ENCODE data around the gene THG1L. TPM values are rescaled to one million over a fixed set of nuclear protein-coding genes. Genes with fewer than 3 reads are reported as not detected.
"Not testable (repeated sequence)": the region's sequence is repeated elsewhere in the genome, so short reads cannot be mapped to it uniquely, and the experiment has no call there.

The THG1L gene
- total RNA-seq: 10 to 100 TPM in 2 of 7 donors, 1 to 10 TPM in 5; 7.5 to 13.0 (median 8.8) TPM
- polyA plus RNA-seq: 10 to 100 TPM in 2 of 3 donors, 1 to 10 TPM in 1; 8.3 to 17.8 (median 17.0) TPM
- long read RNA-seq, donor 1, transcript THG1L-201 (6 exons, 3,107 nt): major isoform, 8 of 13 reads
- long read RNA-seq, donor 1, partial matches to known transcripts: 5 of 13 reads
- long read RNA-seq, donor 1, other reads (novel, unspliced or antisense): 0 of 13 reads
- long read RNA-seq, donor 2, transcript THG1L-201 (6 exons, 3,107 nt): major isoform, 10 of 10 reads
- long read RNA-seq, donor 2, partial matches to known transcripts: 0 of 10 reads
- long read RNA-seq, donor 2, other reads (novel, unspliced or antisense): 0 of 10 reads

DNA sequence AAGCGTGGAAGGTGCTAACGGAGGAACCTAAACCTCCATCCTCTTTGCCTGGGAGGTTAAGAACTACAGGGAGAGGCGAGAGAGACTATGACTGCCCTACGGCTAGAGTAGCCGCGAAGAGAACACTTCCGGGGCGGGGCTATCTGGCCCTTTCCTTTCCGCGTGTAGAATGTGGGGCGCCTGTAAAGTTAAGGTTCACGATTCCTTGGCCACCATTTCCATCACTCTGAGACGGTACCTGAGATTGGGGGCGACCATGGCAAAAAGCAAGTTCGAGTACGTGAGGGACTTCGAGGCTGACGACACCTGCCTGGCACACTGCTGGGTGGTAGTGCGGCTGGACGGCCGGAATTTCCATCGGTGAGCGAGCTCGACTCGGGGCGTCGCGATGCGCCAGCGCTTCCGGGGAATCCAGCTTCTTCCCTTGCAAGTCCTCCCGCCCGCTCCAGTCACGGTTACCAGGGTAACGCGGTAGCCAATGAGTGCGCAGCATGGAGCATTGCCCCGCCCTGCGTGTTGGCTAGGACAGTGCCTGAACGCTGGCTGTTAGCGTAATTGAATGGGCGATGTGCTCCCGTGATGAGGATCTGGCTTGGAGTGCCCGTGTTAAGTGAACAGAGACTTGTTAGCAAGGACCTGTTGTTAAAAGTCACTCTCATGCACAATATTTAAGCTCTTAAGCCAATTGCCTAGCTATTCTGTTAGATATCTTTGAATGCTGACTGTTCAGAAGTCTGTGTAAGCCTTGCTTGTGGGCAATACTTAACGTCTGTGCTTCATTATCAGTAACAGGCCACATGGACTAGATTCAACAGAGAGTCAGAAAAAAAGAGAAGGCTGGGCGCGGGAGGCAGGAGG, at the start of gene THG1L:
THG1L (plus strand) TSS at position 149 of the 858 bp plus-strand sequence; CDS start at position 170, 21 bp downstream.
- H3K27ac ChIP-seq: peak within 1 kb of the TSS; percentile 76 to 95 (median 94)
- peaks cover 0 to 39% (median 20%) of the 10 kb centered on the region in 6 donors for H3K36me3 ChIP-seq
- H3K27me3 ChIP-seq (replicated peaks in 1 of 7): no peaks in the 10 kb centered on the region
- peak within 1 kb of the TSS; percentile 67 to 89 (median 76) for H3K4me3 ChIP-seq
- TF ChIP-seq, protein P1, sequence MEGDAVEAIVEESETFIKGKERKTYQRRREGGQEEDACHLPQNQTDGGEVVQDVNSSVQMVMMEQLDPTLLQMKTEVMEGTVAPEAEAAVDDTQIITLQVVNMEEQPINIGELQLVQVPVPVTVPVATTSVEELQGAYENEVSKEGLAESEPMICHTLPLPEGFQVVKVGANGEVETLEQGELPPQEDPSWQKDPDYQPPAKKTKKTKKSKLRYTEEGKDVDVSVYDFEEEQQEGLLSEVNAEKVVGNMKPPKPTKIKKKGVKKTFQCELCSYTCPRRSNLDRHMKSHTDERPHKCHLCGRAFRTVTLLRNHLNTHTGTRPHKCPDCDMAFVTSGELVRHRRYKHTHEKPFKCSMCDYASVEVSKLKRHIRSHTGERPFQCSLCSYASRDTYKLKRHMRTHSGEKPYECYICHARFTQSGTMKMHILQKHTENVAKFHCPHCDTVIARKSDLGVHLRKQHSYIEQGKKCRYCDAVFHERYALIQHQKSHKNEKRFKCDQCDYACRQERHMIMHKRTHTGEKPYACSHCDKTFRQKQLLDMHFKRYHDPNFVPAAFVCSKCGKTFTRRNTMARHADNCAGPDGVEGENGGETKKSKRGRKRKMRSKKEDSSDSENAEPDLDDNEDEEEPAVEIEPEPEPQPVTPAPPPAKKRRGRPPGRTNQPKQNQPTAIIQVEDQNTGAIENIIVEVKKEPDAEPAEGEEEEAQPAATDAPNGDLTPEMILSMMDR (IDR thresholded peaks at IDR 0.05 in 8 of 11, conservative IDR thresholded peaks at IDR 0.05 in 3 of 11): peak in 1 of 11 experiments; percentile 14
- TF ChIP-seq POLR2AphosphoS5 (IDR thresholded peaks at IDR 0.05) (peak; percentile 87 to 93 (median 92)), POLR2A (IDR thresholded peaks at IDR 0.05) (peak in 2 of 3 donors; percentile 4 to 34)
- H3K4me1 ChIP-seq: peaks cover 8 to 33% (median 21%) of the 10 kb centered on the region in 6 donors
- peak; percentile 100 for DNase-seq
- intact Hi-C loops (cut with DNase I; ENCODE audit: low total_unique reads): no loop called here
- WGBS, 5 donors: 2 to 3% (median 3%) methylated on average over 26 to 47 of the region's 47 CpGs
- H3K9me3 ChIP-seq: no peaks in the 10 kb centered on the region

DNA sequence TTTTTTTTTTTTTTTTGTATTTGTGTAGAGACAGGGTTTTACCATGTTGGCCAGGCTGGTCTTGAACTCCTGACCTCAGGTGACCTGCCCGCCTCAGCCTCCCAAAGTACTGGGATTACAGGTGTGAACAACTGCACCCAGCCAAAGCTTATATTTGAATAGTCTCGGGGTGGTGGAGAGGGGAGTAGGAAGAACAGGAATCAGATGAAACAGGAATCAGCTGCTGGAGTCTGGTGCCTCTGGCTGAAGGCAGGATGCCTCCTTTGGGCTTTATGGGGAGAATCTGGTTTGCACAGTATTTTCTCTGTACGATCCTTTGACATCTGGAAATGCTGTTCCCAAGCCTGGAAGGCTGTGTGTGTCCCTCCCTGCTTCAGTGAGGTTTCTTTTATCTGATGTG, 49.0 kb upstream of the THG1L start:
- no peaks in the 10 kb centered on the region for H3K36me3 ChIP-seq
- no peaks in the 10 kb centered on the region for H3K9me3 ChIP-seq
- no peak for DNase-seq
- intact Hi-C loops (cut with DNase I; ENCODE audit: low total_unique reads): no loop called here
- WGBS, 5 donors: 58 to 89% (median 78%) methylated on average over 3 of the region's 3 CpGs
- no peak overlapping the region for H3K4me3 ChIP-seq
- no peaks in the 10 kb centered on the region for H3K4me1 ChIP-seq
- no peaks in the 10 kb centered on the region for H3K27me3 ChIP-seq (replicated peaks in 1 of 7)
- TF ChIP-seq POLR2A (IDR thresholded peaks at IDR 0.05) (no peak), POLR2AphosphoS5 (IDR thresholded peaks at IDR 0.05) (no peak)
- TF ChIP-seq, protein P1 (IDR thresholded peaks at IDR 0.05 in 8 of 11, conservative IDR thresholded peaks at IDR 0.05 in 3 of 11): no peak
- H3K27ac ChIP-seq: no peak overlapping the region

DNA sequence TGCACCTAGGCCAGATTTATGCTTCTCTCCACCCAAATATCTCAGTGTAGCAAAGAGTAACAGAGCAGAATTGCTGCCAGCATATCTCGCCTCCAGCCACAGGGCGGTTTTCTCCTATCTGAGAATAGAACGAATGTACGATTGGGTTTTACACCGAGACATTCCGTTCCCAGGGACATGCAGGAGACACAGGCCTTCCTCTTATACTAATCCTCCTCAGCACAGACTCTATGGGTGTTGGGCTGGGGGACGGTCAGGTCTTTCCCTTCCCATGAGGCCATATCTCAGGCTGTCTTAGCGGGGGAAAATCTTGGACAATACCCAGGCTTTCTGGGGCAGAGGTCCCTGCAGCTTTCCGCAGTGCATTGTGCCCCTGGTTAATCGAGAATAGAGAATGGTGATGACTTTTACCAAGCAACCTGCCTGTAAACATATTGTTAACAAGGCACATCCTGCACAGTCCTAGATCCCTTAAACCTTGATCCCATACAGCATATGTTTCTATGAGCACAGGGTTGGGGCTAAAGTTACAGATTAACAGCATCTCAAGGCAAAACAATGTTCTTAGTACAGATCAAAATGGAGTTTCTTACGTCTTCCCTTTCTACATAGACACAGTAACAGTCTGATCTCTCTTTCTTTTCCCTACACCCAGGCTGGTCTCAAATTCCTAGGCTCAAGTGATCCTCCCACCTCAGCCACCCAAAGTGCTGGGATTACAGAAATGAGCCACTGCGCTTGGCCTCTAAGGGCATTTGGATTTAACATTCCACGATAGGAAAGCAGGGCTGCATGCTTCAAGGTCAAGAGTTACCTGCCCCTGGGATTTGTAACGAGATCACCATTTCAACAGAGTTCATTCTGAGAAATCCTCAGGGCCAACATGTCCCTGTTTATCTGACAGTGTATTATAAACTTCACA, 44.7 kb upstream of the THG1L start:
- H3K27me3 ChIP-seq (replicated peaks in 1 of 7); H3K27ac ChIP-seq; H3K9me3 ChIP-seq; DNase-seq; H3K4me1 ChIP-seq; H3K36me3 ChIP-seq; H3K4me3 ChIP-seq; intact Hi-C loops (cut with DNase I; ENCODE audit: low total_unique reads): not testable (repeated sequence)
- 88 to 95% (median 91%) methylated on average over 13 to 14 of the region's 14 CpGs for WGBS, 5 donors

DNA sequence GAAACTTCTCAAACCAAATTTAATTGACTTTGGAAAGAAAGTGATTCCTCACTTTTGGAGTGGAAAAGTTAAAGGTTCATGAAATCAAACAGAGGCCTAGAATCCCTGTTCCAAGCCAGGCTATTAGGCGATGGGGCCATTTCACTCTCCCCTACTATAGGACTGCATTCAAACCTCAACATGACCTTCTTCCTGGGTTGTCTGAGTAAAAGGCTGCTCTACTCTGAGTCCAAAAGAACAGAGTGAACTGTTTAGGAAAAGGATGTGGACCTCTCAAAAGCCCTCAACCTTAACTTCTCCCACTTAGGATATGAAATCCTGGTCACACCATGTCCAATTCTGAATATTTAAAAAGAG, 44.0 kb upstream of the THG1L start:
- H3K4me1 ChIP-seq: peaks cover 0 to 7% (median 0%) of the 10 kb centered on the region in 6 donors
- intact Hi-C loops (cut with DNase I; ENCODE audit: low total_unique reads): no loop called here
- 95 to 100% (median 97%) methylated on average over 1 of the region's 1 CpG for WGBS, 5 donors
- H3K27me3 ChIP-seq (replicated peaks in 1 of 7): peaks cover 0 to 8% (median 0%) of the 10 kb centered on the region in 7 donors
- H3K9me3 ChIP-seq: no peaks in the 10 kb centered on the region
- no peaks in the 10 kb centered on the region for H3K36me3 ChIP-seq
- TF ChIP-seq, protein P1 (IDR thresholded peaks at IDR 0.05 in 8 of 11, conservative IDR thresholded peaks at IDR 0.05 in 3 of 11): no peak
- TF ChIP-seq POLR2A (IDR thresholded peaks at IDR 0.05) (no peak), POLR2AphosphoS5 (IDR thresholded peaks at IDR 0.05) (no peak)
- no peak overlapping the region for H3K27ac ChIP-seq
- DNase-seq: no peak
- H3K4me3 ChIP-seq: no peak overlapping the region
